GM19240 (cell line): Measurements from ENCODE around the gene FXYD4.
A peak's percentile ranks its signal among the peaks of the same experiment; 100 is the strongest.
"Not testable (repeated sequence)": the region's sequence is repeated elsewhere in the genome, so short reads cannot be mapped to it uniquely, and the experiment has no call there.

Source experiments
- DNase-seq: peaks from one replicate; pipeline ENCODE4 v3.0.0; 2011; ENCODE audit warnings: low spot score; ENCODE audit not compliant: insufficient read length

The FXYD4 gene

GRCh38 chr10:43417950-43418768, 46.7 kb downstream of the FXYD4 start:
- DNase-seq: peak; percentile 29

- DNase-seq: no peak
Observed at GRCh38 chr10:43419997-43420368, 48.5 kb downstream of the FXYD4 start.

GRCh38 chr10:43420369-43421200, 49.1 kb downstream of the FXYD4 start:
- peak; percentile 53 for DNase-seq

- no peak for DNase-seq
Observed at GRCh38 chr10:43421201-43421507, 49.7 kb downstream of the FXYD4 start.

- DNase-seq: no peak
Observed at GRCh38 chr10:43421519-43421918, 50.1 kb downstream of the FXYD4 start.

GRCh38 chr10:43421944-43422343, 50.5 kb downstream of the FXYD4 start:
- not testable (repeated sequence) for DNase-seq

- no peak for DNase-seq
Observed at GRCh38 chr10:43424416-43424815, 53.0 kb downstream of the FXYD4 start.
